Measurements from ENCODE around the gene CLBA1.

GRCh38 chr14:105007593-105008264, 22.1 kb downstream of the CLBA1 start:
- TF ChIP-seq EZH2 (IDR thresholded peaks at IDR 0.05): no peak
- TF ChIP-seq POLR2AphosphoS5 (IDR thresholded peaks at IDR 0.05; ENCODE audit: borderline replicate concordance, low read depth, low read length): no peak

Measured in SK-N-MC (cell line).